H1 (cell line): ENCODE data around the gene CELF4. TPM values are rescaled to one million over a fixed set of nuclear protein-coding genes. Genes with fewer than 3 reads are reported as not detected.

ENCODE experiments used
- CTCF ChIA-PET: fragments of 300-600 bp; sonication (Branson Sonifier 250); formaldehyde crosslinking; loops from one replicate; lab custom pipeline; 2021; ENCODE audit not compliant: partially characterized antibody; lab: Charles Lee
- POLR2A ChIA-PET: fragments of 300-600 bp; sonication (Branson Sonifier 250); formaldehyde crosslinking; loops from one replicate; lab custom pipeline; 2021; ENCODE audit warnings: inconsistent platforms; ENCODE audit not compliant: partially characterized antibody; lab: Charles Lee
- DNase-seq, 2 experiments: peaks; one replicate each; pipeline versions ENCODE4 v3.0.0 to v3.0.0-alpha.2; 2010 to 2022; ENCODE audit warnings: low spot score in 2 of 2, low read depth in 1 of 2, mixed read lengths in 1 of 2
- FAIRE-seq: peaks from 2 replicates; lab custom pipeline; 2011; peaks lifted over from hg19 to GRCh38; lab: Jason Lieb, UNC
- H2AFZ ChIP-seq: 2 replicates; pipeline ENCODE4 v1.8.1; 2012; ENCODE audit warnings: low read length, inconsistent platforms
- H2AK5ac ChIP-seq: 2 replicates; pipeline ENCODE4 v1.6.1; 2013; ENCODE audit warnings: low read depth, low read length
- H2BK120ac ChIP-seq: replicated peaks from 2 replicates; pipeline ENCODE3; 2013; ENCODE audit warnings: low read depth, low read length, inconsistent platforms
- H2BK12ac ChIP-seq: 2 replicates; pipeline ENCODE4 v1.6.1; 2013; ENCODE audit warnings: low read depth, low read length
- H2BK15ac ChIP-seq: 2 replicates; pipeline ENCODE4 v1.6.1; 2013; ENCODE audit warnings: low read length
- H2BK20ac ChIP-seq: 2 replicates; pipeline ENCODE4 v1.6.1; 2013; ENCODE audit warnings: low read length
- H2BK5ac ChIP-seq: 2 replicates; pipeline ENCODE4 v1.6.1; 2013; ENCODE audit warnings: low read depth, low read length
- H3K14ac ChIP-seq: 2 replicates; pipeline ENCODE4 v1.6.1; 2013; ENCODE audit warnings: inconsistent platforms; ENCODE audit not compliant: insufficient read length
- H3K18ac ChIP-seq: 2 replicates; pipeline ENCODE4 v1.6.1; 2013; ENCODE audit warnings: low read length; ENCODE audit errors: extremely low read depth
- H3K23ac ChIP-seq: 2 replicates; pipeline ENCODE4 v1.6.1; 2013; ENCODE audit warnings: inconsistent platforms; ENCODE audit not compliant: insufficient read length
- H3K23me2 ChIP-seq: 2 replicates; pipeline ENCODE4 v1.6.1; 2013; ENCODE audit warnings: low read depth, low read length
- H3K27ac ChIP-seq: 2 replicates; pipeline ENCODE4 v1.6.1; 2011; ENCODE audit warnings: low read depth, low read length, inconsistent platforms
- H3K27me3 ChIP-seq, 4 experiments: replicated peaks in 1 of 4; 1 replicate in 1 of 4; 2 replicates in 3 of 4; pipeline versions ENCODE4 v1.6.1 to v1.8.1; 2011 to 2013; ENCODE audit warnings: low read length in 3 of 4, mild to moderate bottlenecking in 3 of 4, inconsistent platforms in 2 of 4, mixed read lengths in 2 of 4, moderate library complexity in 1 of 4; ENCODE audit not compliant: control insufficient read depth in 3 of 4, insufficient read depth in 3 of 4; ENCODE audit errors: extremely low read depth in 1 of 4
- H3K36me3 ChIP-seq, 4 experiments: 2 replicates each; pipeline versions ENCODE4 v1.6.1 to v1.8.1; 2011 to 2013; ENCODE audit warnings: mild to moderate bottlenecking in 4 of 4, low read length in 3 of 4, moderate library complexity in 2 of 4, control low read depth in 1 of 4, inconsistent platforms in 1 of 4; ENCODE audit not compliant: insufficient read depth in 4 of 4, control insufficient read depth in 2 of 4
- H3K4ac ChIP-seq: replicated peaks from 2 replicates; pipeline ENCODE3; 2013; ENCODE audit warnings: low read length, low read depth, mixed read lengths, inconsistent platforms; ENCODE audit not compliant: insufficient read length
- H3K4me1 ChIP-seq, 4 experiments: replicated peaks in 1 of 4; 1 replicate in 1 of 4; 2 replicates in 3 of 4; pipeline versions ENCODE4 v1.6.1 to v1.8.1; 2011 to 2013; ENCODE audit warnings: low read length in 3 of 4, inconsistent platforms in 2 of 4, mixed read lengths in 1 of 4; ENCODE audit not compliant: insufficient read depth in 4 of 4, control insufficient read depth in 3 of 4
- H3K4me2 ChIP-seq, 2 experiments: 2 replicates each; pipeline versions ENCODE4 v1.6.1 to v1.8.1; 2011 to 2013; ENCODE audit warnings: low read depth in 2 of 2, low read length in 2 of 2, control low read depth in 1 of 2, inconsistent platforms in 1 of 2, mild to moderate bottlenecking in 1 of 2; ENCODE audit not compliant: insufficient read depth in 1 of 2
- H3K4me3 ChIP-seq, 4 experiments: fragments of 200-600, 300-600 bp in 1 of 4; sonication (generic), shearing (Covaris generic), sonication (Bioruptor Twin) in 1 of 4; 2 replicates each; pipeline versions ENCODE4 v1.5.1 to v1.8.1; 2011 to 2016; ENCODE audit warnings: low read length in 4 of 4, low read depth in 3 of 4, control low read depth in 2 of 4, inconsistent platforms in 2 of 4, mild to moderate bottlenecking in 2 of 4, mixed read lengths in 1 of 4, moderate library complexity in 1 of 4; ENCODE audit not compliant: insufficient read depth in 2 of 4; ENCODE audit errors: extremely low read depth in 1 of 4
- H3K56ac ChIP-seq: replicated peaks from 2 replicates; pipeline ENCODE3; 2013; ENCODE audit warnings: low read depth, mild to moderate bottlenecking, mixed read lengths, low read length, inconsistent platforms; ENCODE audit not compliant: insufficient read length
- H3K79me1 ChIP-seq: 2 replicates; pipeline ENCODE4 v1.6.1; 2013; ENCODE audit warnings: low read depth, low read length, control low read depth
- H3K79me2 ChIP-seq, 2 experiments: 2 replicates each; pipeline versions ENCODE4 v1.6.1 to v1.8.1; 2012 to 2013; ENCODE audit warnings: low read length in 2 of 2, mild to moderate bottlenecking in 2 of 2, inconsistent platforms in 1 of 2; ENCODE audit not compliant: insufficient read depth in 2 of 2, control insufficient read depth in 1 of 2
- H3K9ac ChIP-seq, 4 experiments: replicated peaks in 1 of 4; 1 replicate in 1 of 4; 2 replicates in 3 of 4; pipeline versions ENCODE4 v1.6.1 to v1.8.1; 2011 to 2013; ENCODE audit warnings: low read depth in 3 of 4, low read length in 3 of 4, control low read depth in 2 of 4, mild to moderate bottlenecking in 2 of 4, moderate library complexity in 2 of 4, inconsistent platforms in 1 of 4; ENCODE audit errors: extremely low read depth in 1 of 4
- H3K9me3 ChIP-seq, 2 experiments: 2 replicates each; pipeline versions ENCODE4 v1.6.1 to v1.8.1; 2012 to 2013; ENCODE audit warnings: mild to moderate bottlenecking in 2 of 2, moderate library complexity in 2 of 2, control low read depth in 1 of 2, inconsistent platforms in 1 of 2, low read depth in 1 of 2, low read length in 1 of 2, mixed read lengths in 1 of 2; ENCODE audit not compliant: insufficient read depth in 2 of 2
- H4K20me1 ChIP-seq, 2 experiments: replicated peaks in 1 of 2; 2 replicates each; pipeline versions ENCODE3 to v1.8.1; 2011 to 2013; ENCODE audit warnings: inconsistent platforms in 2 of 2, low read length in 2 of 2, mild to moderate bottlenecking in 1 of 2; ENCODE audit not compliant: insufficient read depth in 2 of 2, control insufficient read depth in 1 of 2
- H4K5ac ChIP-seq: 2 replicates; pipeline ENCODE4 v1.6.1; 2013; ENCODE audit warnings: low read length, low read depth, mixed read lengths, inconsistent platforms; ENCODE audit not compliant: insufficient read length
- H4K8ac ChIP-seq: 2 replicates; pipeline ENCODE4 v1.8.0; 2013; ENCODE audit warnings: mild to moderate bottlenecking, moderate library complexity, low read length, inconsistent platforms; ENCODE audit not compliant: insufficient read depth; ENCODE audit errors: extremely low read depth
- H4K91ac ChIP-seq: replicated peaks from 2 replicates; pipeline ENCODE3; 2013; ENCODE audit warnings: low read length, mixed read lengths, inconsistent platforms; ENCODE audit not compliant: insufficient read length
- CBX5 ChIP-seq: fragments of 300-800, 300-1000 bp; sonication (generic); IDR thresholded peaks from 2 replicates; pipeline ENCODE4 v1.7.1; 2016; ENCODE audit warnings: antibody characterized with exemption, low read length, low read depth
- CREB1 ChIP-seq: IDR thresholded peaks from 2 replicates; pipeline ENCODE4 v1.6.1; 2012; ENCODE audit warnings: inconsistent platforms
- KDM4A ChIP-seq: IDR thresholded peaks from one replicate; pipeline ENCODE4 v1.7.1; 2012; ENCODE audit warnings: low read depth, mild to moderate bottlenecking, moderate library complexity, low read length, inconsistent platforms; ENCODE audit not compliant: severe bottlenecking
- RBBP5 ChIP-seq: IDR thresholded peaks from 2 replicates; pipeline ENCODE4 v1.7.1; 2012; ENCODE audit warnings: low read depth, mild to moderate bottlenecking, inconsistent platforms, low read length, moderate library complexity, borderline replicate concordance
- YY1 ChIP-seq: IDR thresholded peaks from 2 replicates; pipeline ENCODE4 v1.6.1; 2011; ENCODE audit warnings: low read depth, mild to moderate bottlenecking, low read length
- WGBS, 2 experiments: shearing (Covaris generic) in 1 of 2; methylation state at CpG; one replicate each; pipeline versions ENCODE4 v1.1.6 to v1.1.7; 2013 to 2015; ENCODE audit warnings: low lambda C conversion rate in 2 of 2, mixed read lengths in 2 of 2, inconsistent platforms in 1 of 2, low coverage in 1 of 2, missing lambda C conversion rate in 1 of 2; ENCODE audit not compliant: insufficient replicate concordance in 2 of 2, insufficient coverage in 1 of 2, insufficient read length in 1 of 2; ENCODE audit errors: extremely low coverage in 1 of 2, missing lambda C conversion rate in 1 of 2; 5-methylcytosine and 5-hydroxymethylcytosine counted together
- polyA plus RNA-seq, 7 experiments: library from polyadenylated mRNA; depleted of rRNA in 3 of 7; stranded (reverse) in 5 of 7; unstranded in 2 of 7; fragments of >200 nt in 5 of 7; fragments of 200-250 nt in 2 of 7; gene quantifications; 1 replicate in 5 of 7; 2 replicates in 1 of 7; 4 replicates in 1 of 7; pipeline versions ENCODE4 v1.2.1 to v1.2.3, GENCODE V29; 2011 to 2013; ENCODE audit warnings: missing spikeins in 2 of 7, mixed read lengths in 2 of 7
- total RNA-seq: library from RNA; stranded (reverse); fragmentation: NEBNext Ultra II Directional; extraction: Animal tissue kit (Norgen Biotek cat#: 25700); gene quantifications from 2 replicates; pipeline ENCODE4 v1.2.1, GENCODE V29; 2021
- TF ChIP-seq, protein P1 (sequence below): IDR thresholded peaks from 2 replicates; pipeline ENCODE4 v1.6.1; 2012; ENCODE audit warnings: low read length, inconsistent platforms

CELF4 gene
- total and polyA plus RNA-seq, 2 of the 8 experiments (the other 6 are each of a cell fraction or from before 2014, with no cell fraction given): 1.6 to 3.4 TPM

DNA sequence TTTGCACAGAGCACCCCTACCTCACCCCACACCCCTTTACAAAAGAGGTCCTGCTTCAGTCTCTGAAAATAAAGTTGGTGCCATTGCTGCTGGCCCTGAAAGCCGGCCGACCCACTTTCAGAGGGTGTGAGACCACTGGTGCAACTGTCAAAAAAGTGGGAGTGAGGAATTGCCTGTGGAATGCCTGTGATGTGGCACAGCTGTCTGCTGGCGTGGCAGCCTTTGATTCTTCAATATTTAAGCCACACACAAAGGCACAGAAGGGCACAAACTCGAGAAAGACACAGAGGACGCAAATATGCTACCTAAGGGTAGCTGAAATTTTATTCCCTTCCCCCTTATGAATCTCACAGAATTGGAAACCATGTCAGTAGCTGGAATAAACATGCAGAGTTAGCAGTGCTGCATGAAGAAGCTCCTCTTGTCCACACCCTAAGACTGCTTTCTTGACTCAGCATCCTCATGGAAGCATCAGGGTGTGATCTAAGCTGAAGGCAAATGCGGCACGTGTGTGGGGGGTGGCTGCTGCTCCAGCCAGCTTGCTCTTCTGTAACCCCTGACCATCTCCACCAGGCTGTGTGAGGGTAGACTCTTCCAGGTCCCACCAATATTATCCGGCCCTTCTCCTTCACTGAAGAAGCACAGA is 92.3 kb downstream of the CELF4 start:
- no peak overlapping the region for H3K27ac ChIP-seq
- H3K4ac ChIP-seq: no peak overlapping the region
- H2AFZ ChIP-seq: no peak overlapping the region
- H2BK15ac ChIP-seq: no peak overlapping the region
- no peak overlapping the region for H3K4me2 ChIP-seq
- no peak overlapping the region for H4K8ac ChIP-seq
- no peak overlapping the region for H2BK120ac ChIP-seq
- CTCF ChIA-PET: interaction anchor here (0.8 to 8.6 kb wide), 18 partner anchors 7 to 138 kb away, joined by 3 to 144 read pairs (median 10); no protein-coding TSS in a partner anchor
- H3K14ac ChIP-seq: no peak overlapping the region
- H2BK12ac ChIP-seq: no peak overlapping the region
- no peak overlapping the region for H2AK5ac ChIP-seq
- H3K9ac ChIP-seq: no peak overlapping the region
- no peaks in the 10 kb centered on the region for H3K79me1 ChIP-seq
- no peak overlapping the region for H2BK20ac ChIP-seq
- no peaks in the 10 kb centered on the region for H3K36me3 ChIP-seq
- FAIRE-seq (no peak), DNase-seq (no peak)
- no peak overlapping the region for H4K91ac ChIP-seq
- H3K23ac ChIP-seq: no peak overlapping the region
- TF ChIP-seq CREB1 (no peak), YY1 (no peak), KDM4A (no peak), RBBP5 (no peak), CBX5 (no peak)
- TF ChIP-seq, protein P1, sequence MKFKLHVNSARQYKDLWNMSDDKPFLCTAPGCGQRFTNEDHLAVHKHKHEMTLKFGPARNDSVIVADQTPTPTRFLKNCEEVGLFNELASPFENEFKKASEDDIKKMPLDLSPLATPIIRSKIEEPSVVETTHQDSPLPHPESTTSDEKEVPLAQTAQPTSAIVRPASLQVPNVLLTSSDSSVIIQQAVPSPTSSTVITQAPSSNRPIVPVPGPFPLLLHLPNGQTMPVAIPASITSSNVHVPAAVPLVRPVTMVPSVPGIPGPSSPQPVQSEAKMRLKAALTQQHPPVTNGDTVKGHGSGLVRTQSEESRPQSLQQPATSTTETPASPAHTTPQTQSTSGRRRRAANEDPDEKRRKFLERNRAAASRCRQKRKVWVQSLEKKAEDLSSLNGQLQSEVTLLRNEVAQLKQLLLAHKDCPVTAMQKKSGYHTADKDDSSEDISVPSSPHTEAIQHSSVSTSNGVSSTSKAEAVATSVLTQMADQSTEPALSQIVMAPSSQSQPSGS: no peak
- H4K20me1 ChIP-seq: no peaks in the 10 kb centered on the region
- H3K18ac ChIP-seq: no peak overlapping the region
- H3K27me3 ChIP-seq: no peaks in the 10 kb centered on the region
- no peak overlapping the region for H3K4me3 ChIP-seq
- H3K9me3 ChIP-seq: no peaks in the 10 kb centered on the region
- no peak overlapping the region for H3K56ac ChIP-seq
- POLR2A ChIA-PET: interaction anchor here (0.9 to 1.6 kb wide), 3 partner anchors 9 to 135 kb away, joined by 3 to 5 read pairs (median 3); no protein-coding TSS in a partner anchor
- H3K23me2 ChIP-seq: no peaks in the 10 kb centered on the region
- H3K4me1 ChIP-seq: peaks cover 0 to 4% (median 0%) of the 10 kb centered on the region in 4 experiments; a peak in 1 of 7 replicates
- H3K79me2 ChIP-seq: no peaks in the 10 kb centered on the region
- 85% methylated on average over 8 of the region's 8 CpGs; no CpG with 5 or more reads in 1 of the 2 experiments for WGBS, 2 experiments
- no peak overlapping the region for H2BK5ac ChIP-seq
- no peak overlapping the region for H4K5ac ChIP-seq
